Measurements from ENCODE around the gene SPATA7.

Gene SPATA7

DNA sequence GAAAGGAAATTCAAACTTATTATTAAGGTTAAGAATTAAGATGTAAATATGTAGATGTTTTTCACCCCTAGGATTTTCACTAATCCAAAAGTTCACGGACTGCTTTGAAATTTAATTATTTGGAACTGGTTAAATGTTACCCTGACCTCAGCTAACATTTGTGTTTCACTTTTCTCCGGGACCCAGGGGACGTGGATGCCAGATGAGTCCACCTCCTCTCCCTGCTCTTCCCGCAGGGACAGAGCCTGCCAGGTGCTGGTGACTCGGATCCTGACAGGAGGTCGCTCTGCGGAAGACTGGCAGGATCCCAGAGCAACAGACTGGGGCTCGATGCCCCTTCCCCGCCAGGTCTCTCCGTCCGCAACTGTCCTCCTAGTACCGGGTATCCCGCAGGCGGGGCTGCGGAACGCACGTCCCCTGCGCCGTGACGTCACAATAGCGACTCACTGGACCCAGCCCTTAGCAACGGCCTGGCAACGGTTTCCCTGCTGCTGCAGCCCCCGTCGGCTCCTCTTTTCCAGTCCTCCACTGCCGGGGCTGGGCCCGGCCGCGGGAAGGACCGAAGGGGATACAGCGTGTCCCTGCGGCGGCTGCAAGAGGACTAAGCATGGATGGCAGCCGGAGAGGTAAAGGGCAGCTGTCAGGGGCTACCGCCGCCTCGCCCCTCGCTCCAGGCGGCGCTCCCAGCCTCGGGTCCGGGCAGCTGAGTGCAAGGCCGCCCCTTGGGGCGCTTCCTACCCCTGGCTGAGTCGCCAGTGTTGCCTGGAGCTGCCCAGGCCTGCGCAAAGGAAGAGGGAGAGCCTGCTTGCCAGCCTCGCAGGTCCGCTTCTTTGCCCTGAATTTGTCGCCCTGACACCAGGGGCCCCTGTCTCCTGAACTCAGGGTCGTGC lies at the start of gene SPATA7:
SPATA7 (plus strand) TSS at position 446 of the 890 bp plus-strand sequence; CDS start at position 608, 162 bp downstream.
- no peaks in the 10 kb centered on the region for H3K36me3 ChIP-seq
- H3K4me3 ChIP-seq (ENCODE audit: low read depth in 1 of 2, low read length in 1 of 2), result peak within 1 kb of the TSS; percentile 70 to 79
- H3K27ac ChIP-seq, result no peak within 1 kb of the TSS
- H3K9me3 ChIP-seq, result no peaks in the 10 kb centered on the region
- H3K4me1 ChIP-seq (ENCODE audit: control insufficient read depth in 1 of 2, insufficient read depth in 1 of 2, low read depth in 1 of 2, low read length in 1 of 2), result peaks cover 7 to 13% of the 10 kb centered on the region in 2 experiments
- peaks cover 30% of the 10 kb centered on the region for H3K27me3 ChIP-seq
- TF ChIP-seq, protein P1, sequence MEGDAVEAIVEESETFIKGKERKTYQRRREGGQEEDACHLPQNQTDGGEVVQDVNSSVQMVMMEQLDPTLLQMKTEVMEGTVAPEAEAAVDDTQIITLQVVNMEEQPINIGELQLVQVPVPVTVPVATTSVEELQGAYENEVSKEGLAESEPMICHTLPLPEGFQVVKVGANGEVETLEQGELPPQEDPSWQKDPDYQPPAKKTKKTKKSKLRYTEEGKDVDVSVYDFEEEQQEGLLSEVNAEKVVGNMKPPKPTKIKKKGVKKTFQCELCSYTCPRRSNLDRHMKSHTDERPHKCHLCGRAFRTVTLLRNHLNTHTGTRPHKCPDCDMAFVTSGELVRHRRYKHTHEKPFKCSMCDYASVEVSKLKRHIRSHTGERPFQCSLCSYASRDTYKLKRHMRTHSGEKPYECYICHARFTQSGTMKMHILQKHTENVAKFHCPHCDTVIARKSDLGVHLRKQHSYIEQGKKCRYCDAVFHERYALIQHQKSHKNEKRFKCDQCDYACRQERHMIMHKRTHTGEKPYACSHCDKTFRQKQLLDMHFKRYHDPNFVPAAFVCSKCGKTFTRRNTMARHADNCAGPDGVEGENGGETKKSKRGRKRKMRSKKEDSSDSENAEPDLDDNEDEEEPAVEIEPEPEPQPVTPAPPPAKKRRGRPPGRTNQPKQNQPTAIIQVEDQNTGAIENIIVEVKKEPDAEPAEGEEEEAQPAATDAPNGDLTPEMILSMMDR (IDR thresholded peaks at IDR 0.05), result no peak

GRCh38 chr14:88340357-88340756 lies 45.1 kb upstream of the SPATA7 start:
- H3K27ac ChIP-seq, result no peak overlapping the region
- TF ChIP-seq, protein P1 (IDR thresholded peaks at IDR 0.05), result no peak
- H3K27me3 ChIP-seq, result peaks cover 31% of the 10 kb centered on the region
- H3K4me1 ChIP-seq (ENCODE audit: control insufficient read depth in 1 of 2, insufficient read depth in 1 of 2, low read depth in 1 of 2, low read length in 1 of 2), result no peaks in the 10 kb centered on the region
- no peaks in the 10 kb centered on the region for H3K36me3 ChIP-seq
- no peak overlapping the region for H3K4me3 ChIP-seq (ENCODE audit: low read depth in 1 of 2, low read length in 1 of 2)
- H3K9me3 ChIP-seq, result no peaks in the 10 kb centered on the region

DNA sequence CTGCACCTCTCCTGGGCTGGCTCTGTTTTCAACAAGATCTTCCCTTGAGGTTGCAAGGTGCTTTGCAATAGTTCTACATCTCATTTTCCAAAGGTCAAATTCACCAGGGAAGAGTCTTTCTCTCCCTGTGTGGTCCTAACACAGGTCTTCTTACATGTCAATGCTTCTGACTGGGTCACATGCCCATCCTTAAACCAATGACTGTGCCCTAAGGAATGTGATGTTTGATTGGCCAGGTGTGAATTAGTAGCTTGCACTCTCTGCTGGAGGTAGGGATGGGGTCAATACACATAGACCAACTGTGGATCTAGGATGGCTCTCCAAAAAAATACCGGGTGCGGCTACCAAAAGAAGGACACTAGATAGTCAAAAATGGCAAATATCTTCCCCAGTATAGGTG lies 42.5 kb upstream of the SPATA7 start:
- Histone ChIP-seq H3K4me1 (ENCODE audit: control insufficient read depth in 1 of 2, insufficient read depth in 1 of 2, low read depth in 1 of 2, low read length in 1 of 2) (no peaks in the 10 kb centered on the region), H3K27me3 (peaks cover 31% of the 10 kb centered on the region), H3K36me3 (no peaks in the 10 kb centered on the region), H3K4me3 (ENCODE audit: low read depth in 1 of 2, low read length in 1 of 2) (no peak overlapping the region), H3K27ac (no peak overlapping the region), H3K9me3 (no peaks in the 10 kb centered on the region)
- TF ChIP-seq, protein P1 (IDR thresholded peaks at IDR 0.05), result no peak

- Histone ChIP-seq H3K4me3 (ENCODE audit: low read depth in 1 of 2, low read length in 1 of 2) (no peak overlapping the region), H3K4me1 (ENCODE audit: control insufficient read depth in 1 of 2, insufficient read depth in 1 of 2, low read depth in 1 of 2, low read length in 1 of 2) (no peaks in the 10 kb centered on the region), H3K27ac (no peak overlapping the region), H3K9me3 (no peaks in the 10 kb centered on the region), H3K27me3 (peaks cover 25% of the 10 kb centered on the region), H3K36me3 (no peaks in the 10 kb centered on the region)
- TF ChIP-seq, protein P1 (IDR thresholded peaks at IDR 0.05), result no peak
Measured at GRCh38 chr14:88346048-88346639, 39.3 kb upstream of the SPATA7 start.

DNA sequence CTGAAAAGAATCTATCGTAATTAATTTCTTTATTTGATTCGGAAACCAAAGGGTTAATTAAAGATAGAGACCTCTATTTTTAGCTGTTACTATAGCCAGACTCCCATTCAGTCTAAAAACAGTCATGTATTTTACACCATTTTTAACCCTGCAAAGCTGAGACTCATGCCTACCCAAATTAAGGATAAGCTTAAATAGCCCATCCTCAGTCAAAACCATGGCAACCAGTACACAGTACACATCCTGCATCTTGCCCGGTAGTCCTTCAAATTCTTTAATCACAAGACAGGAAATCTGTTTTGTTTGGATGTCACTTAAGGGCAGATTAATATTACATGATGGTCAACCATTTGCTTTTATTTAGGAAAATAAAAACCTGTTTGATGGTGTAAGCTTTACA lies 36.9 kb upstream of the SPATA7 start:
- Histone ChIP-seq H3K27ac (no peak overlapping the region), H3K4me3 (ENCODE audit: low read depth in 1 of 2, low read length in 1 of 2) (no peak overlapping the region), H3K27me3 (peaks cover 14% of the 10 kb centered on the region), H3K4me1 (ENCODE audit: control insufficient read depth in 1 of 2, insufficient read depth in 1 of 2, low read depth in 1 of 2, low read length in 1 of 2) (no peaks in the 10 kb centered on the region), H3K36me3 (no peaks in the 10 kb centered on the region), H3K9me3 (no peaks in the 10 kb centered on the region)
- TF ChIP-seq, protein P1 (IDR thresholded peaks at IDR 0.05), result no peak
